GM23338 (cell line): ENCODE data around the gene SLC22A9. TPM values are rescaled to one million over a fixed set of nuclear protein-coding genes. Genes with fewer than 3 reads are reported as not detected.

Source experiments
- polyA plus RNA-seq: library from polyadenylated mRNA; unstranded; fragments of >200 nt; fragmentation: Nextera tagmentation; extraction: Ambion mirVana; gene quantifications from 2 replicates; pipeline ENCODE4 v1.2.1, GENCODE V29; 2016
- total RNA-seq: library from RNA; depleted of rRNA; stranded (reverse); fragments of >200 nt; shearing (Covaris generic); gene quantifications from 2 replicates; pipeline ENCODE4 v1.2.3, GENCODE V29; 2014; rRNA removed

Gene SLC22A9
- total and polyA plus RNA-seq, 2 experiments from 2014 or later = not detected

Other genes starting within 250 kb of the SLC22A9 start
- gene SLC22A24, start 225.6 kb upstream of the SLC22A9 start, total RNA-seq = not detected in 2 replicates
- gene SLC22A24, start 225.6 kb upstream of the SLC22A9 start, polyA plus RNA-seq = not detected in 2 replicates
- gene SLC22A25, start 126.2 kb upstream of the SLC22A9 start, total RNA-seq = not detected in 2 replicates
- gene SLC22A25, start 126.2 kb upstream of the SLC22A9 start, polyA plus RNA-seq = not detected in 2 replicates
- gene PLAAT5, start 121.4 kb downstream of the SLC22A9 start, total RNA-seq = 10.4 and 11.6 TPM in 2 replicates
- 7.5 and 7.7 TPM in 2 replicates for gene PLAAT5, start 121.4 kb downstream of the SLC22A9 start, polyA plus RNA-seq
- 0.62 and 0.94 TPM in 2 replicates for gene LGALS12, start 136.3 kb downstream of the SLC22A9 start, total RNA-seq
- 0.57 and 1.2 TPM in 2 replicates for gene LGALS12, start 136.3 kb downstream of the SLC22A9 start, polyA plus RNA-seq
- gene PLAAT4, start 167.0 kb downstream of the SLC22A9 start, total RNA-seq = 0.69 and 3.3 TPM in 2 replicates
- 4.6 and 5.0 TPM in 2 replicates for gene PLAAT4, start 167.0 kb downstream of the SLC22A9 start, polyA plus RNA-seq
- gene PLAAT2, start 193.6 kb downstream of the SLC22A9 start, total RNA-seq = 0.66 TPM in 1 of 2 replicates, not detected in the other
- 0.42 and 0.78 TPM in 2 replicates for gene PLAAT2, start 193.6 kb downstream of the SLC22A9 start, polyA plus RNA-seq
- gene PLAAT3, start 244.6 kb downstream of the SLC22A9 start, total RNA-seq = 61.1 and 63.2 TPM in 2 replicates
- gene PLAAT3, start 244.6 kb downstream of the SLC22A9 start, polyA plus RNA-seq = 239 and 262 TPM in 2 replicates